HCT116 (cell line): ENCODE data around the gene RNASET2.

Experiments
- ATF3 ChIP-seq: IDR thresholded peaks from 2 replicates; pipeline ENCODE4 v1.6.1; 2012
- EZH2phosphoT487 ChIP-seq: fragments of 200-600 bp; IDR thresholded peaks from 2 replicates; pipeline ENCODE4 v1.6.1; 2018; ENCODE audit warnings: antibody characterized with exemption, borderline replicate concordance
- POLR2A ChIP-seq: IDR thresholded peaks from 2 replicates; pipeline ENCODE4 v1.7.0; 2011; ENCODE audit warnings: borderline replicate concordance; ENCODE audit not compliant: insufficient read depth, insufficient read length; ENCODE audit errors: extremely low read depth
- POLR2AphosphoS5 ChIP-seq: IDR thresholded peaks from 2 replicates; pipeline ENCODE4 v1.6.1; 2011; ENCODE audit warnings: mild to moderate bottlenecking, low read depth, low read length, moderate library complexity
- RAD21 ChIP-seq: IDR thresholded peaks from 2 replicates; pipeline ENCODE4 v1.6.1; 2012; ENCODE audit warnings: low read depth, mild to moderate bottlenecking
- REST ChIP-seq: IDR thresholded peaks from 2 replicates; pipeline ENCODE4 v1.6.1; 2012; ENCODE audit warnings: low read depth
- SIN3A ChIP-seq: IDR thresholded peaks from 2 replicates; pipeline ENCODE4 v1.6.1; 2012; ENCODE audit warnings: low read depth
- ZNF274 ChIP-seq: fragments of 200-500 bp; sonication (Bioruptor generic); IDR thresholded peaks from 2 replicates; pipeline ENCODE4 v1.6.1; 2014; ENCODE audit warnings: mild to moderate bottlenecking, low read depth, low read length, inconsistent platforms
- TF ChIP-seq, protein P1 (sequence below), 3 experiments: fragments of 200-600 bp in 1 of 3; sonication (generic) in 1 of 3; IDR thresholded peaks in 2 of 3; conservative IDR thresholded peaks in 1 of 3; 2 replicates each; pipeline ENCODE4 v1.5.1; 2012 to 2017; ENCODE audit warnings: low read depth in 2 of 3, low read length in 2 of 3, antibody characterized with exemption in 1 of 3, borderline replicate concordance in 1 of 3, control low read depth in 1 of 3, mild to moderate bottlenecking in 1 of 3, mixed read lengths in 1 of 3, mixed run types in 1 of 3, moderate library complexity in 1 of 3; ENCODE audit not compliant: insufficient read depth in 1 of 3
- TF ChIP-seq, protein P2 (sequence below): IDR thresholded peaks from 2 replicates; pipeline ENCODE4 v1.6.1; 2012

DNA sequence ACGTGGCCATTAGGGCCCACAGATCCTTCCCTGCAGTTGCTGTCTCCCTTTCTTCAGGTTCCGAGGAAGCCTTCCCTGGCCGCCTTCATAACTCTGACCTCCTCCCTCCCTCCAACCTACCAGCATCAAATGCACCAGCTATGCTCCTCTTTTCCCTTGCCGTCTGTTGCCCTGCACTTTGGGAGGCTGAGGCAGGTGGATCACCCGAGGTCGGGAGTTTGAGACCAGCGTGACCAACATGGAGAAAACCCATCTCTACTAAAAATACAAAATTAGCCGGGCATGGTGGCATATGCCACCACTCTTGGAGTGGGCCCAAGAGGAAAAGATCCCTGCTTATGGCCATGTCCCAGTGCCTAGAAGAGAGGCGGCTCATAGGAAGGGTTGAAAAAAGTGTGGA, 31.8 kb downstream of the RNASET2 start:
- TF ChIP-seq, protein P1, sequence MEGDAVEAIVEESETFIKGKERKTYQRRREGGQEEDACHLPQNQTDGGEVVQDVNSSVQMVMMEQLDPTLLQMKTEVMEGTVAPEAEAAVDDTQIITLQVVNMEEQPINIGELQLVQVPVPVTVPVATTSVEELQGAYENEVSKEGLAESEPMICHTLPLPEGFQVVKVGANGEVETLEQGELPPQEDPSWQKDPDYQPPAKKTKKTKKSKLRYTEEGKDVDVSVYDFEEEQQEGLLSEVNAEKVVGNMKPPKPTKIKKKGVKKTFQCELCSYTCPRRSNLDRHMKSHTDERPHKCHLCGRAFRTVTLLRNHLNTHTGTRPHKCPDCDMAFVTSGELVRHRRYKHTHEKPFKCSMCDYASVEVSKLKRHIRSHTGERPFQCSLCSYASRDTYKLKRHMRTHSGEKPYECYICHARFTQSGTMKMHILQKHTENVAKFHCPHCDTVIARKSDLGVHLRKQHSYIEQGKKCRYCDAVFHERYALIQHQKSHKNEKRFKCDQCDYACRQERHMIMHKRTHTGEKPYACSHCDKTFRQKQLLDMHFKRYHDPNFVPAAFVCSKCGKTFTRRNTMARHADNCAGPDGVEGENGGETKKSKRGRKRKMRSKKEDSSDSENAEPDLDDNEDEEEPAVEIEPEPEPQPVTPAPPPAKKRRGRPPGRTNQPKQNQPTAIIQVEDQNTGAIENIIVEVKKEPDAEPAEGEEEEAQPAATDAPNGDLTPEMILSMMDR (IDR thresholded peaks at IDR 0.05 in 2 of 3, conservative IDR thresholded peaks at IDR 0.05 in 1 of 3; ENCODE audit: borderline replicate concordance in 1 of 3, insufficient read depth in 1 of 3, low read depth in 2 of 3, low read length in 2 of 3) = no peak
- TF ChIP-seq RAD21 = no peak
- TF ChIP-seq EZH2phosphoT487 = no peak
- no peak for TF ChIP-seq POLR2AphosphoS5
- no peak for TF ChIP-seq REST
- no peak for TF ChIP-seq ZNF274
- no peak for TF ChIP-seq POLR2A
- TF ChIP-seq ATF3 = no peak
- no peak for TF ChIP-seq SIN3A
- TF ChIP-seq, protein P2, sequence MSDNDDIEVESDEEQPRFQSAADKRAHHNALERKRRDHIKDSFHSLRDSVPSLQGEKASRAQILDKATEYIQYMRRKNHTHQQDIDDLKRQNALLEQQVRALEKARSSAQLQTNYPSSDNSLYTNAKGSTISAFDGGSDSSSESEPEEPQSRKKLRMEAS = no peak
